GM12878 (cell line): ENCODE data around the gene SNAP29. TPM values are rescaled to one million over a fixed set of nuclear protein-coding genes. Genes with fewer than 3 reads are reported as not detected.

Experiments
- ATAC-seq: fragments of 200-7000 bp; cut with Tn5 transposase; 3 replicates; pipeline ENCODE4 v1.9.1; 2020; ENCODE audit warnings: mild to moderate bottlenecking, moderate library complexity
- BruUV-seq: library from RNA; stranded (reverse); fragments of 400-500 nt; replicated peaks from 2 replicates; lab custom pipeline; 2021; lab: Mats Ljungman, UMichigan
- CTCF ChIA-PET: fragments of 300-600 bp; sonication (Branson Sonifier 250); formaldehyde crosslinking; extraction: SDS; loops from one replicate; lab custom pipeline; 2021; ENCODE audit warnings: inconsistent platforms; lab: Yijun Ruan, JAX
- POLR2A ChIA-PET: fragments of 350-600 bp; formaldehyde crosslinking; extraction: SDS; loops from one replicate; lab custom pipeline; 2021; ENCODE audit warnings: inconsistent platforms; lab: Charles Lee
- RAD21 ChIA-PET: fragments of 300-600 bp; sonication (Branson Sonifier 250); formaldehyde crosslinking; loops from one replicate; lab custom pipeline; 2023; ENCODE audit warnings: antibody characterized with exemption; ENCODE audit not compliant: unreplicated experiment; lab: Charles Lee
- SMC1A ChIA-PET: fragments of 300-600 bp; sonication (Branson Sonifier 250); formaldehyde crosslinking; loops from one replicate; lab custom pipeline; 2023; ENCODE audit not compliant: unreplicated experiment, uncharacterized antibody; lab: Charles Lee
- DNase-seq: peaks from one replicate; pipeline ENCODE4 v3.0.0-alpha.2; 2011; ENCODE audit warnings: low read depth, low spot score
- FAIRE-seq: peaks from 3 replicates; lab custom pipeline; 2011; peaks lifted over from hg19 to GRCh38; lab: Jason Lieb, UNC
- H2AFZ ChIP-seq: 2 replicates; pipeline ENCODE4 v1.6.0; 2011; ENCODE audit warnings: low read depth, low read length, control low read depth; ENCODE audit not compliant: control insufficient read depth
- H3K27ac ChIP-seq: 2 replicates; pipeline ENCODE4 v1.5.1; 2011; ENCODE audit warnings: control low read depth; ENCODE audit not compliant: control insufficient read depth, insufficient read depth
- H3K27me3 ChIP-seq, 2 experiments: replicated peaks in 1 of 2; 2 replicates each; pipeline versions ENCODE4 v1.6.0 to v1.6.1; 2011; ENCODE audit warnings: low read length in 1 of 2; ENCODE audit not compliant: control insufficient read depth in 2 of 2, insufficient read depth in 2 of 2
- H3K36me3 ChIP-seq, 2 experiments: 2 replicates each; pipeline ENCODE4 v1.5.1; 2011; ENCODE audit warnings: low read length in 1 of 2; ENCODE audit not compliant: control insufficient read depth in 2 of 2, insufficient read depth in 2 of 2
- H3K4me1 ChIP-seq: 2 replicates; pipeline ENCODE4 v1.6.1; 2011; ENCODE audit warnings: mild to moderate bottlenecking, low read length, moderate library complexity, mixed read lengths; ENCODE audit not compliant: control insufficient read depth, insufficient read depth
- H3K4me2 ChIP-seq: 2 replicates; pipeline ENCODE4 v1.6.0; 2011; ENCODE audit warnings: control low read depth; ENCODE audit not compliant: control insufficient read depth, insufficient read depth
- H3K4me3 ChIP-seq: fragments of 200-600 bp; sonication (generic); 2 replicates; pipeline ENCODE4 v1.5.1; 2016
- H3K79me2 ChIP-seq: 2 replicates; pipeline ENCODE4 v1.6.0; 2011; ENCODE audit warnings: low read length; ENCODE audit not compliant: control insufficient read depth, insufficient read depth
- H3K9ac ChIP-seq: 2 replicates; pipeline ENCODE4 v1.8.0; 2011; ENCODE audit warnings: low read length, control low read depth, mixed read lengths; ENCODE audit not compliant: control insufficient read depth, insufficient read depth
- H3K9me3 ChIP-seq: replicated peaks from 3 replicates; pipeline ENCODE4 v1.5.1; 2011; ENCODE audit warnings: mild to moderate bottlenecking, low read length; ENCODE audit not compliant: control insufficient read depth, insufficient read depth
- H4K20me1 ChIP-seq: 2 replicates; pipeline ENCODE4 v1.6.0; 2011; ENCODE audit not compliant: control insufficient read depth, insufficient read depth
- EZH2 ChIP-seq: IDR thresholded peaks from 2 replicates; pipeline ENCODE4 v1.6.1; 2012; ENCODE audit warnings: low read depth, mild to moderate bottlenecking, control low read depth, inconsistent platforms, low read length, borderline replicate concordance; ENCODE audit not compliant: control insufficient read depth
- HCFC1 ChIP-seq: fragments of 150-350 bp; IDR thresholded peaks from 2 replicates; pipeline ENCODE4 v1.6.1; 2014; ENCODE audit warnings: low read length
- JUNB ChIP-seq: IDR thresholded peaks from 2 replicates; pipeline ENCODE4 v1.6.1; 2016; ENCODE audit warnings: antibody characterized with exemption, mild to moderate bottlenecking
- NR2C1 ChIP-seq: fragments of 450-650 bp; IDR thresholded peaks from 2 replicates; pipeline ENCODE4 v1.6.1; 2017; ENCODE audit warnings: antibody characterized with exemption, mild to moderate bottlenecking, moderate library complexity
- POLR2A ChIP-seq: IDR thresholded peaks from 2 replicates; pipeline ENCODE4 v1.6.1; 2011; ENCODE audit warnings: low read depth, mild to moderate bottlenecking, low read length
- WGBS: methylation state at CpG from one replicate; pipeline ENCODE4 v1.1.6; 2016; ENCODE audit warnings: low lambda C conversion rate; ENCODE audit not compliant: insufficient replicate concordance, insufficient coverage; ENCODE audit errors: missing lambda C conversion rate; 5-methylcytosine and 5-hydroxymethylcytosine counted together
- in situ Hi-C: fragments of 300-500 bp; cut with MboI; formaldehyde crosslinking; loops from 9 replicates; pipeline ENCODE4 v1.14.3; 2018; ENCODE audit warnings: mixed read lengths
- intact Hi-C: fragments of 100-400 bp; cut with micrococcal nuclease; formaldehyde crosslinking; loops from one replicate; pipeline ENCODE4 v1.14.2; 2022; ENCODE audit not compliant: unreplicated experiment
- polyA plus RNA-seq, 11 experiments: library from polyadenylated mRNA; depleted of rRNA in 4 of 11; unstranded in 6 of 11; stranded (reverse) in 5 of 11; fragments of >200 nt; fragmentation: Nextera tagmentation in 4 of 11; fragmentation: Illumina TruSeq in 1 of 11; extraction: Ambion mirVana in 4 of 11; extraction: Trizol in 1 of 11; gene quantifications; 1 replicate in 1 of 11; 2 replicates in 10 of 11; pipeline versions ENCODE4 v1.2.1 to v1.2.3, GENCODE V29; 2011 to 2016; ENCODE audit warnings: inconsistent platforms in 2 of 11, missing spikeins in 2 of 11, low read depth in 1 of 11
- total RNA-seq, 4 experiments: library from RNA; depleted of rRNA in 3 of 4; stranded (reverse); fragments of >200 nt in 3 of 4; fragmentation: Illumina TruSeq in 1 of 4; extraction: Trizol in 1 of 4; gene quantifications; 2 replicates each; pipeline versions ENCODE4 v1.2.1 to v1.2.3, GENCODE V29; 2013 to 2021
- TF ChIP-seq, protein P1 (sequence below): fragments of 450-650 bp; IDR thresholded peaks from 2 replicates; pipeline ENCODE4 v1.6.1; 2014; ENCODE audit warnings: mild to moderate bottlenecking

SNAP29 gene
- total and polyA plus RNA-seq, 10 of the 15 experiments (the other 5 are each of a cell fraction or from before 2014, with no cell fraction given): 4.7 to 45.7 (median 27.9) TPM

DNA sequence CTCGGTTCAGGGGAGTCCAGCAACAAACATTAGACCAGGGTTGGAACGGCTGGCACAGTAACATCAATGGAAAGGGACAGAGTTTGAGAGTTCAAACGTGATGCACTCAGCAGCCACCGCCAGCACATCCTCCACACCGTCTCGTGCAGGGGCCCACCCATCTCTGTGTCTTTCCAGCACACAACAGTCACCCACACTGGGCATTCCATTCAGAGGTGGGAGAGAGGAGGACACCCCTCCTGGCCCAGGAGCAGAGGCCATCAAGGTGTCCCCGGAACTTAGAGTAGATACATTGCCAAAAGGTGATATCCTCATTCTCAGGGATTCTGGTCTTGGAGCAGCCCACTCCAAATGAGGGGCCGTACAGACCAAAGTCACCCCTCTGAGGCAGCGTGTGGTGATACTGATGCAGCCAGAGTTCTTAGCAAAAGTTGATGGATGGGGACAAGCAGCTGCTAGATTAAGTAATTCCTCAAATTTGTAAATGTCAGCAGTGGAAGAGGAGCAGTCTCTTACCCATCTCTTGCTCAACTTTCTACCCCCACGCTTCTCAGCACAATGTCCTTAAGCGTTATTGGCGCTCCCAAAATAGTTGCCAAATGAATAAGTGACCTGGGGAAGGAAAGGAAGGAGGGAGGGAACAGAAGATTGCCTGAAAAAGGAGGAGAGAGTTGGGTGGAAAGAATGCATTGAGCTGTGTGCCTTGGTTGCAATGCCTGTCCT is 5.5 kb downstream of the SNAP29 start:
- no peak overlapping the region for H3K27ac ChIP-seq
- no peaks in the 10 kb centered on the region; the same call in 1 of the 2 replicates for H3K4me1 ChIP-seq
- H3K9me3 ChIP-seq: no peaks in the 10 kb centered on the region
- no peak for FAIRE-seq
- in situ Hi-C loops: loop anchor here (10.0 kb wide), 1 partner anchor 50 kb away; the partner anchor contains the start of gene CRKL
- DNase-seq: no peak
- H3K27me3 ChIP-seq: no peaks in the 10 kb centered on the region
- intact Hi-C loops: no loop called here
- no peak for TF ChIP-seq HCFC1
- TF ChIP-seq, protein P1, sequence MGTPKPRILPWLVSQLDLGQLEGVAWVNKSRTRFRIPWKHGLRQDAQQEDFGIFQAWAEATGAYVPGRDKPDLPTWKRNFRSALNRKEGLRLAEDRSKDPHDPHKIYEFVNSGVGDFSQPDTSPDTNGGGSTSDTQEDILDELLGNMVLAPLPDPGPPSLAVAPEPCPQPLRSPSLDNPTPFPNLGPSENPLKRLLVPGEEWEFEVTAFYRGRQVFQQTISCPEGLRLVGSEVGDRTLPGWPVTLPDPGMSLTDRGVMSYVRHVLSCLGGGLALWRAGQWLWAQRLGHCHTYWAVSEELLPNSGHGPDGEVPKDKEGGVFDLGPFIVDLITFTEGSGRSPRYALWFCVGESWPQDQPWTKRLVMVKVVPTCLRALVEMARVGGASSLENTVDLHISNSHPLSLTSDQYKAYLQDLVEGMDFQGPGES: no peak
- TF ChIP-seq NR2C1: no peak
- no peak for TF ChIP-seq POLR2A
- TF ChIP-seq JUNB: no peak
- no peak for TF ChIP-seq EZH2
- CTCF ChIA-PET: no interaction called here
- RAD21 ChIA-PET: no interaction called here
- SMC1A ChIA-PET: no interaction called here
- H3K4me3 ChIP-seq: no peak overlapping the region
- ATAC-seq: no peak
- H3K79me2 ChIP-seq: peaks cover 6% of the 10 kb centered on the region
- POLR2A ChIA-PET: no interaction called here
- peaks cover 0 to 6% of the 10 kb centered on the region in 2 experiments; a peak in 2 of 4 replicates for H3K36me3 ChIP-seq
- no TSS peak for BruUV-seq
- H2AFZ ChIP-seq: no peak overlapping the region
- H4K20me1 ChIP-seq: no peaks in the 10 kb centered on the region
- WGBS: 90% methylated on average over 12 of the region's 12 CpGs
- H3K4me2 ChIP-seq: no peak overlapping the region
- H3K9ac ChIP-seq: no peak overlapping the region
